ENCODE results near the gene HS1BP3. TPM values are rescaled to one million over a fixed set of nuclear protein-coding genes. Genes with fewer than 3 reads are reported as not detected.

HS1BP3 gene
- total and polyA plus RNA-seq, 2 of the 4 experiments (the other 2 are of a cell fraction): 9.0 to 14.8 TPM

DNA sequence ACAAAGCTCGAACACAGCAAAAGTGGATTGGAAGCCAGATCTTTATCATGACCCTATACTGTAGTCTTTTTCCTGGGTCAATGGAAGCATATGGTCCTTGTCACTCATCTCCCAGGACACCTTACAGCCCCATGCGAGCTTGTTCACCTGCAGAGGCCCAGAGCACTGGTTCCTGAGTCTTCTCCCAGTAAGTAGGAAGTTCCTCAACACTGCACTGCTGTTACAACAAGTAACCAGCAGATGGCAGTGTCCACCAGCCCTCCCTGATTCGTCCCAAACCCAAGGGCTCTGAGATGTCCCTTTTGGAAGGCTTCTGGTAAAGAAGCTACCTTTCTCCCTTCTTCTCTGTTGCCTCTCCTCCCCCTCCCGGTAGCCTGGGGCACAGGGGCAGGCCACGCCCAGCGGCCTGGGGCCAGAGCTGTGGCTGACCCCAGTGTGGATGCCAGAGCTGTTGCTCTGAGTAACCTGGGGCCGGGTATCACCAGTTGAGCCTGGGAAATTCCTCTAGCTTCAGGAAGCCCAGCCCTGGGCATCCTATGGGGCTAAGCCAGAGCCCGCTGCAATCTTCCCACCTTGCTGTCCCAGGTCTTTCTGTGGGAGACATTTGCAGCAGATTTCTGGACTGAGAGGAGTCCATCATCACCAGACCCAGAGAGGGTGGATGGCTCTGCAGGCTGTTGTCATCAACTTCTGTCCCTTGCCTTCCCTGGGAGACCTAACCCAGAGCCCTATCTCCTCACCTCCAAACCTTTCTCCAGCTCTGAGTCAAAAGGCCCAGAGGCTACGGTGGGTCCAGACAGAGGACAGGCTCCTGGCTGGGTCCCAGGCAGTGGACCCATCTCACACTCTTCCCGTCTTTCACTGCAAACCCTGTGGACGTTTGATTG, 10.8 kb upstream of the HS1BP3 start:
- no peak overlapping the region for H3K9ac ChIP-seq (ENCODE audit: low read depth, low read length)
- no peak overlapping the region for H4K5ac ChIP-seq (ENCODE audit: low read depth, low read length)
- no peaks in the 10 kb centered on the region for H3K79me1 ChIP-seq (ENCODE audit: low read depth in 1 of 2, low read length in 2 of 2)
- H3K27ac ChIP-seq (ENCODE audit: insufficient read depth, low read length): no peak overlapping the region
- no peak overlapping the region for H2AK5ac ChIP-seq (ENCODE audit: low read depth, low read length)
- H3K4me2 ChIP-seq (ENCODE audit: low read depth, low read length): no peak overlapping the region
- no peaks in the 10 kb centered on the region for H3K36me3 ChIP-seq (ENCODE audit: control insufficient read depth, insufficient read depth, low read length)
- H2BK120ac ChIP-seq (ENCODE audit: low read depth, low read length): no peak overlapping the region
- no TSS peak for BruUV-seq (replicated peaks)
- no peak overlapping the region for H3K18ac ChIP-seq (ENCODE audit: low read depth, low read length)
- no peak overlapping the region for H4K8ac ChIP-seq (ENCODE audit: low read depth in 2 of 2, low read length in 2 of 2)
- POLR2A ChIA-PET (ENCODE audit: unreplicated experiment): interaction anchor here (0.6 kb wide), 1 partner anchor 217 kb away, joined by 14 read pairs; no protein-coding TSS in a partner anchor
- peaks cover 73% of the 10 kb centered on the region for H3K27me3 ChIP-seq (ENCODE audit: control insufficient read depth, insufficient read depth, low read length)
- dilution Hi-C loops (cut with HindIII; ENCODE audit: low sequenced_read_pairs, unreplicated experiment) (no loop called here), in situ Hi-C loops (cut with MboI; ENCODE audit: low sequenced_read_pairs) (loop anchor here (5.0 to 25.0 kb wide), 2 partner anchors 301 to 1101 kb away; no protein-coding TSS in a partner anchor), intact Hi-C loops (cut with micrococcal nuclease) (loop anchor here (1.0 to 5.0 kb wide), 6 partner anchors 93 to 456 kb away; no protein-coding TSS in a partner anchor)
- CTCF ChIA-PET: interaction anchor here (0.6 to 2.9 kb wide), 26 partner anchors 9 to 456 kb away, joined by 3 to 54 read pairs (median 4); partner anchors contain the start of gene HS1BP3
- no peaks in the 10 kb centered on the region for H3K9me1 ChIP-seq (ENCODE audit: insufficient read depth, low read length)
- ATAC-seq (ENCODE audit: low read depth) (peak; percentile 92), DNase-seq (peak; percentile 75)
- H3K4ac ChIP-seq (ENCODE audit: low read depth, low read length): no peak overlapping the region
- H4K91ac ChIP-seq (ENCODE audit: insufficient read depth, low read depth, low read length): no peak overlapping the region
- H2AK9ac ChIP-seq (replicated peaks; ENCODE audit: low read depth, low read length, poor library complexity): peak overlapping the region; percentile 0
- no peak overlapping the region for H3K14ac ChIP-seq (replicated peaks; ENCODE audit: low read depth, low read length)
- 30% methylated on average over 2 of the region's 11 CpGs; no CpG with 5 or more reads in 1 of the 2 experiments for WGBS, 2 experiments (ENCODE audit: extremely low coverage in 2 of 2, insufficient read length in 1 of 2)
- H3K9me3 ChIP-seq (ENCODE audit: control insufficient read depth, insufficient read depth, low read length): no peaks in the 10 kb centered on the region
- peaks cover 16% of the 10 kb centered on the region; the same call in 1 of the 2 replicates for H4K20me1 ChIP-seq (ENCODE audit: insufficient read depth, low read length)
- no peak overlapping the region for H2BK5ac ChIP-seq (ENCODE audit: low read depth, low read length, poor library complexity, severe bottlenecking)
- TF ChIP-seq POLR2A (IDR thresholded peaks at IDR 0.05; ENCODE audit: low read depth, low read length): peak; percentile 50; the same call in 1 of the 2 replicates
- TF ChIP-seq SMC3 (IDR thresholded peaks at IDR 0.05; ENCODE audit: low read depth, low read length): peak; percentile 90
- TF ChIP-seq RAD21 (IDR thresholded peaks at IDR 0.05; ENCODE audit: low read length): peak; percentile 99
- TF ChIP-seq MXI1 (IDR thresholded peaks at IDR 0.05; ENCODE audit: borderline replicate concordance, low read depth, low read length): no peak
- TF ChIP-seq, protein P1, sequence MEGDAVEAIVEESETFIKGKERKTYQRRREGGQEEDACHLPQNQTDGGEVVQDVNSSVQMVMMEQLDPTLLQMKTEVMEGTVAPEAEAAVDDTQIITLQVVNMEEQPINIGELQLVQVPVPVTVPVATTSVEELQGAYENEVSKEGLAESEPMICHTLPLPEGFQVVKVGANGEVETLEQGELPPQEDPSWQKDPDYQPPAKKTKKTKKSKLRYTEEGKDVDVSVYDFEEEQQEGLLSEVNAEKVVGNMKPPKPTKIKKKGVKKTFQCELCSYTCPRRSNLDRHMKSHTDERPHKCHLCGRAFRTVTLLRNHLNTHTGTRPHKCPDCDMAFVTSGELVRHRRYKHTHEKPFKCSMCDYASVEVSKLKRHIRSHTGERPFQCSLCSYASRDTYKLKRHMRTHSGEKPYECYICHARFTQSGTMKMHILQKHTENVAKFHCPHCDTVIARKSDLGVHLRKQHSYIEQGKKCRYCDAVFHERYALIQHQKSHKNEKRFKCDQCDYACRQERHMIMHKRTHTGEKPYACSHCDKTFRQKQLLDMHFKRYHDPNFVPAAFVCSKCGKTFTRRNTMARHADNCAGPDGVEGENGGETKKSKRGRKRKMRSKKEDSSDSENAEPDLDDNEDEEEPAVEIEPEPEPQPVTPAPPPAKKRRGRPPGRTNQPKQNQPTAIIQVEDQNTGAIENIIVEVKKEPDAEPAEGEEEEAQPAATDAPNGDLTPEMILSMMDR (conservative IDR thresholded peaks at IDR 0.05; ENCODE audit: low read depth, low read length): peak; percentile 96
- H2AFZ ChIP-seq (replicated peaks; ENCODE audit: low read length, poor library complexity): peak overlapping the region; percentile 74
- peaks cover 5% of the 10 kb centered on the region; the same call in 1 of the 2 replicates for H3K4me1 ChIP-seq (ENCODE audit: control insufficient read depth, insufficient read depth, low read length)
- H3K56ac ChIP-seq (ENCODE audit: extremely low read depth, insufficient read depth, low read length): no peak overlapping the region
- H3K4me3 ChIP-seq (ENCODE audit: insufficient read depth, low read depth, low read length): no peak overlapping the region
- H3K23ac ChIP-seq (ENCODE audit: low read depth, low read length): no peak overlapping the region
- H2BK15ac ChIP-seq (ENCODE audit: low read depth, low read length): no peak overlapping the region
- H2BK20ac ChIP-seq (ENCODE audit: low read depth, low read length): no peak overlapping the region
